ENCODE results near the gene SKOR1. TPM values are rescaled to one million over a fixed set of nuclear protein-coding genes. Genes with fewer than 3 reads are reported as not detected.

Gene SKOR1
- total and polyA plus RNA-seq, 4 experiments from 2014 or later, result 0.09 to 0.38 (median 0.30) TPM; not detected in 1

DNA sequence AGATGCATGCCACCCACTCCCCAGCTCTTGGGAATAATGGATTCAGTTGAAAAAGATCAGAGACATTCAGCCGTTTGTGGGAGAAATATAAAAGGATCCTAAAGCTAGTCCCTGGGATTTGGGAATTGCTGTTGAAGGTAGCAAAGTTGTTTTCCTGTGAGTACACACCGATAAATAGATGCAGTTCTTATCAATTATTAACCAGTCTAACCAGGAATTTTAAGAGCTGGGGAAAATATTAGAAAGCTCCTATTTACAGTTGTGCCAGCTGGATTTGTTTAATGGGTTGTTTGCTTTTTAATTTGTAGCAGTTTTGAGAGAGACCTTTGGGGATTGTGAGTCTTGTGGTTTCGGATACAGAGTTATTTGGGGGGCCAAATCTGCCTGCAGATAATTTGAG lies 44.2 kb upstream of the SKOR1 start:
- ChIA-PET CTCF (ENCODE audit: partially characterized antibody) (interaction anchor here (1.5 to 7.9 kb wide), 3 partner anchors 52 to 324 kb away, joined by 3 to 84 read pairs (median 7); partner anchors contain the start of gene RNU6-1), POLR2A (ENCODE audit: partially characterized antibody) (interaction anchor here (7.4 kb wide), 1 partner anchor 57 kb away, joined by 82 read pairs; the partner anchor contains the start of gene RNU6-1)
- Histone ChIP-seq H3K36me3 (ENCODE audit: insufficient read depth, low read length) (no peaks in the 10 kb centered on the region), H3K4me3 (ENCODE audit: low read length in 2 of 2) (no peak overlapping the region), H3K9me3 (ENCODE audit: control insufficient read depth in 1 of 2, low read length in 2 of 2) (no peaks in the 10 kb centered on the region), H3K27me3 (ENCODE audit: insufficient read depth, low read length) (no peaks in the 10 kb centered on the region), H3K27ac (ENCODE audit: low read depth, low read length) (no peak overlapping the region), H3K4me1 (ENCODE audit: insufficient read depth, low read length) (peaks cover 37% of the 10 kb centered on the region)
- intact Hi-C loops (cut with micrococcal nuclease), result no loop called here
- no peak overlapping the region for H3K4me3 Mint-ChIP-seq
- no peaks in the 10 kb centered on the region for H3K27me3 Mint-ChIP-seq
- peak overlapping the region in 1 of 7 donors; percentile 14 for H3K27ac Mint-ChIP-seq
- peaks cover 16 to 24% of the 10 kb centered on the region in 2 donors for H3K36me3 Mint-ChIP-seq
- peaks cover 21 to 31% (median 24%) of the 10 kb centered on the region in 4 donors for H3K4me1 Mint-ChIP-seq
- no peaks in the 10 kb centered on the region for H3K9me3 Mint-ChIP-seq
- DNase-seq, result no peak

DNA sequence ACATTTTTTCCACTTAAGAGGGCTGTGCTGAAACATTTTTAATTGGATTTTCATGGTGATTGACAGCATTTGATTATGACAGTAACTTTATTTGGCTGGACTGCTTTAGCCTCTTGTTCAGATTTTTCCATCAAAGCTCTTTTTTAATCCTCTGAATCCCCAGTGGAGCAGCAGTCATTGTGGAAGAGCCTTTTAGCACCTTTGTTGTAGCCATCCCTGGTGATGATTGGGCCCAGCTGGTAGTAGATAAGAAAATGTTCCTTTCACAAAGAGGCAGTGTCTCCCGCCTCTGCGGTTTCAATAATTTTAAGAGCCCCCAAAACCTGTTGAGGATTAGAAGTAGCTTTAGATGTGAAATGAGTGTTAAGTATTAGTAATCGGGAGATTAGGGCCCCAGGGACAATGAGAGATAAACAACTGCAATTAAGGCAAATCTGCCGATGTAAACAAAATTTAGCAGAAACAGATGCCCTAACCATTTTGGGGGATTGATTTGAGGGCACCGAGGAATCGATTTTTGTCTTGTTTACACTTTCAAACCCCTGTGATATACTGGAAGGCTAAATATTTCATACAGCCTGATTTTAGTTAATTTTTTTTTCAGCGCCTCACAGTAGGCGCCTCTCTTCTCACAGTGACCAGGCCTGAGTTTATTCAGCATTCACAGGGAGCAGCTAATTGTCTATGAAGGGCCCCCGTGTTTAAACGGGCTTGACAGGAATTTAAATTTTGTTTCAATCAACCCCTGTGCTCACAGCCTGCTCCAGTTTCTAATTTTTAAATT lies 43.2 kb upstream of the SKOR1 start:
- ChIA-PET POLR2A (ENCODE audit: partially characterized antibody) (interaction anchor here (0.9 to 7.4 kb wide), 2 partner anchors 56 to 240 kb away, joined by 3 to 82 read pairs; partner anchors contain the start of genes MAP2K5 and RNU6-1), CTCF (ENCODE audit: partially characterized antibody) (interaction anchor here (1.0 to 7.9 kb wide), 5 partner anchors 43 to 325 kb away, joined by 5 to 84 read pairs (median 7); partner anchors contain the start of genes RNU6-1 and SKOR1)
- Mint-ChIP-seq H3K36me3 (peaks cover 14 to 25% of the 10 kb centered on the region in 2 donors), H3K27ac (peak overlapping the region in 2 of 7 donors; percentile 41 to 60), H3K4me3 (no peak overlapping the region), H3K9me3 (no peaks in the 10 kb centered on the region), H3K4me1 (peaks cover 21 to 31% (median 24%) of the 10 kb centered on the region in 4 donors), H3K27me3 (no peaks in the 10 kb centered on the region)
- Histone ChIP-seq H3K4me1 (ENCODE audit: insufficient read depth, low read length) (peaks cover 38% of the 10 kb centered on the region), H3K27ac (ENCODE audit: low read depth, low read length) (no peak overlapping the region), H3K9me3 (ENCODE audit: control insufficient read depth in 1 of 2, low read length in 2 of 2) (no peaks in the 10 kb centered on the region), H3K36me3 (ENCODE audit: insufficient read depth, low read length) (no peaks in the 10 kb centered on the region), H3K4me3 (ENCODE audit: low read length in 2 of 2) (no peak overlapping the region), H3K27me3 (ENCODE audit: insufficient read depth, low read length) (no peaks in the 10 kb centered on the region)
- DNase-seq, result no peak
- intact Hi-C loops (cut with micrococcal nuclease), result no loop called here

DNA sequence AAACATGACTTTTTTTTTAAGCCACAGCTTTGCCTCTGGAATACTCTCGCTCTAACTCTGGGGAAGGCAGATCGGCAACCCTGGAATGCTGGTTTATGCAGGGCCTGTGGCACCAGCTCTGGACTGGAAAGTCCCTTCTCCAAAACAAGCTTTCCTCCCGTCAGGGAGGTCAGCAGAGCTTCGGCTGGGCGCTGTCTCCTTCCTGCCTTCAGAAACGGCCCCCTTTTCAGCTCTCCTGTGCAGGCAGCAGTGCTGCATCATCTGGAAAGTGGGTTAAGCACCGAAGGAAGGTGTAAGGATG lies 42.7 kb upstream of the SKOR1 start:
- Histone ChIP-seq H3K4me3 (ENCODE audit: low read length in 2 of 2) (no peak overlapping the region), H3K4me1 (ENCODE audit: insufficient read depth, low read length) (peaks cover 38% of the 10 kb centered on the region), H3K27ac (ENCODE audit: low read depth, low read length) (no peak overlapping the region), H3K36me3 (ENCODE audit: insufficient read depth, low read length) (no peaks in the 10 kb centered on the region), H3K27me3 (ENCODE audit: insufficient read depth, low read length) (no peaks in the 10 kb centered on the region), H3K9me3 (ENCODE audit: control insufficient read depth in 1 of 2, low read length in 2 of 2) (no peaks in the 10 kb centered on the region)
- intact Hi-C loops (cut with micrococcal nuclease), result no loop called here
- no peak for DNase-seq
- Mint-ChIP-seq H3K4me1 (peaks cover 21 to 31% (median 24%) of the 10 kb centered on the region in 4 donors), H3K27me3 (no peaks in the 10 kb centered on the region), H3K27ac (peak overlapping the region in 2 of 7 donors; percentile 47 to 60), H3K4me3 (no peak overlapping the region), H3K9me3 (no peaks in the 10 kb centered on the region), H3K36me3 (peaks cover 16 to 28% of the 10 kb centered on the region in 2 donors)
- ChIA-PET POLR2A (ENCODE audit: partially characterized antibody) (interaction anchor here (0.9 to 7.4 kb wide), 3 partner anchors 50 to 240 kb away, joined by 3 to 82 read pairs (median 16); partner anchors contain the start of genes MAP2K5 and RNU6-1), CTCF (ENCODE audit: partially characterized antibody) (interaction anchor here (0.7 to 7.9 kb wide), 7 partner anchors 20 to 1606 kb away, joined by 3 to 84 read pairs (median 6); partner anchors contain the start of genes RNU6-1 and SKOR1)

DNA sequence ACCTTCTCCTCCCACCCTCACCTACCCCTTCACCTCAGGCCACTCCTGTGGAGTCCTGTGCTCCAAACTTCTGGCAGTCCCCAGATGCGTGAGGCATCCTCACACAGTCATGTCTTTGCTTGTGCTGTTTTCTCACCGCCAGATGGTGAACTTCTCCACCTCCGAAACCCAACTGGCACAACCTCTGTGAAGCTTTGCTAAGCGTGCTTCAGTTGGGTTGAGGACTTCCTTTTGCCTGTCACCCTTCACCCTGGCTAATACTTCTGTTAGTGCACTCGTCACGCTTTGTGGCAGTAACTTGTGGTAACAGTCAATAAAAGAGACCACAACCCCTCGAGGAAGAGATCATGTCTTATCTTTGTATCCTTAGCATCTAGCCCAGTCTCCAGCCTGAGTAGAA lies 42.0 kb upstream of the SKOR1 start:
- Mint-ChIP-seq H3K27ac (peak overlapping the region in 6 of 7 donors; percentile 62 to 89 (median 88)), H3K4me1 (peaks cover 21 to 31% (median 24%) of the 10 kb centered on the region in 4 donors), H3K4me3 (peak overlapping the region in 7 of 8 donors; percentile 25 to 64 (median 48)), H3K9me3 (no peaks in the 10 kb centered on the region), H3K36me3 (peaks cover 15 to 28% of the 10 kb centered on the region in 2 donors), H3K27me3 (no peaks in the 10 kb centered on the region)
- no peak overlapping the region for H3K27ac ChIP-seq (ENCODE audit: low read depth, low read length)
- intact Hi-C loops (cut with micrococcal nuclease), result loop anchor here (1.0 kb wide), 1 partner anchor 53 kb away; no protein-coding TSS in a partner anchor
- no peaks in the 10 kb centered on the region for H3K27me3 ChIP-seq (ENCODE audit: insufficient read depth, low read length)
- H3K36me3 ChIP-seq (ENCODE audit: insufficient read depth, low read length), result no peaks in the 10 kb centered on the region
- H3K4me1 ChIP-seq (ENCODE audit: insufficient read depth, low read length), result peaks cover 38% of the 10 kb centered on the region
- H3K4me3 ChIP-seq (ENCODE audit: low read length in 2 of 2), result no peak overlapping the region
- CTCF ChIA-PET (ENCODE audit: partially characterized antibody), result interaction anchor here (0.7 to 7.9 kb wide), 7 partner anchors 21 to 1607 kb away, joined by 3 to 84 read pairs (median 6); partner anchors contain the start of genes RNU6-1 and SKOR1
- no peaks in the 10 kb centered on the region for H3K9me3 ChIP-seq (ENCODE audit: control insufficient read depth in 1 of 2, low read length in 2 of 2)
- DNase-seq, result peak; percentile 59 to 75 (median 66)
- POLR2A ChIA-PET (ENCODE audit: partially characterized antibody), result interaction anchor here (0.5 to 7.4 kb wide), 7 partner anchors 21 to 241 kb away, joined by 3 to 82 read pairs (median 3); partner anchors contain the start of genes MAP2K5 and RNU6-1

DNA sequence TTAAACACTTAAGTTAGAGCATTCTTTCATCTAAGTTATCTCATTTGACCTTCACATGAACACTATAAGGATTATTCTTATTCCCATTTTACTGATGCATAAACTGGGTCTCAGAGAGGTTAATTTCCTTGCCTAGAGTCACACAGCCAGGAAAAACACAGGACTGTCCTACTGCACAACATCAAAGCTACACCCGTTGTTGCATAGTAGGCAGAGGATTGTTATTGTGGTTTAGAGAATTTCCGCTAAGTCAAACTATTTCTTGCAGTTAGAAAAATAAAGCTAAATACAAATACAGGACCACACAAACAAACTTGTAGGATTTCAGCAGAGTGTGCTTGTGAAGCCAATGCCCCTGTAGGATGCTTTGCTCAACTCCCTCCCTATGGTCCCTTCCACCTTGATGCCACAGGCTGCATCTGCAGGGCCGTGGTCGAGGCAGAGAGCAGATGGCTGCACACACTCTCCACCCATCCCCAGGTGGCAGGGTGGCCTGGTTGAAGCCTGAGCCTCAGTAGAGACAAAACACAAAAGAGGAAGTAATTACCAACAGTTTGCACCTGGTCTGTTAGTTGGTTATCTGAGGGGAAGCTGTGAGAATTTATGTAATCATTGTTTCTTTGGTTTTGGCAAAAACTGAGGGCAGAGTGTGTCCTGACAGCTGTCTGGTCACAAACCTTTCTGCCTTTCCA lies 41.1 kb upstream of the SKOR1 start:
- Histone ChIP-seq H3K27ac (ENCODE audit: low read depth, low read length) (no peak overlapping the region), H3K9me3 (ENCODE audit: control insufficient read depth in 1 of 2, low read length in 2 of 2) (no peaks in the 10 kb centered on the region), H3K4me1 (ENCODE audit: insufficient read depth, low read length) (peaks cover 38% of the 10 kb centered on the region), H3K4me3 (ENCODE audit: low read length in 2 of 2) (no peak overlapping the region), H3K36me3 (ENCODE audit: insufficient read depth, low read length) (no peaks in the 10 kb centered on the region), H3K27me3 (ENCODE audit: insufficient read depth, low read length) (no peaks in the 10 kb centered on the region)
- peaks cover 21 to 31% (median 24%) of the 10 kb centered on the region in 4 donors for H3K4me1 Mint-ChIP-seq
- peak overlapping the region in 7 of 8 donors; percentile 26 to 74 (median 61) for H3K4me3 Mint-ChIP-seq
- intact Hi-C loops (cut with micrococcal nuclease), result no loop called here
- H3K27ac Mint-ChIP-seq, result peak overlapping the region; percentile 20 to 87 (median 82)
- peaks cover 17 to 28% of the 10 kb centered on the region in 2 donors for H3K36me3 Mint-ChIP-seq
- DNase-seq, result peak in 4 of 5 donors; percentile 8 to 33 (median 26)
- ChIA-PET CTCF (ENCODE audit: partially characterized antibody) (interaction anchor here (0.7 to 7.9 kb wide), 5 partner anchors 8 to 53 kb away, joined by 3 to 84 read pairs (median 4); partner anchors contain the start of gene RNU6-1), POLR2A (ENCODE audit: partially characterized antibody) (interaction anchor here (1.2 to 7.4 kb wide), 9 partner anchors 17 to 242 kb away, joined by 3 to 82 read pairs (median 4); partner anchors contain the start of genes MAP2K5, RNU6-1 and SKOR1)
- H3K27me3 Mint-ChIP-seq, result no peaks in the 10 kb centered on the region
- H3K9me3 Mint-ChIP-seq, result no peaks in the 10 kb centered on the region

DNA sequence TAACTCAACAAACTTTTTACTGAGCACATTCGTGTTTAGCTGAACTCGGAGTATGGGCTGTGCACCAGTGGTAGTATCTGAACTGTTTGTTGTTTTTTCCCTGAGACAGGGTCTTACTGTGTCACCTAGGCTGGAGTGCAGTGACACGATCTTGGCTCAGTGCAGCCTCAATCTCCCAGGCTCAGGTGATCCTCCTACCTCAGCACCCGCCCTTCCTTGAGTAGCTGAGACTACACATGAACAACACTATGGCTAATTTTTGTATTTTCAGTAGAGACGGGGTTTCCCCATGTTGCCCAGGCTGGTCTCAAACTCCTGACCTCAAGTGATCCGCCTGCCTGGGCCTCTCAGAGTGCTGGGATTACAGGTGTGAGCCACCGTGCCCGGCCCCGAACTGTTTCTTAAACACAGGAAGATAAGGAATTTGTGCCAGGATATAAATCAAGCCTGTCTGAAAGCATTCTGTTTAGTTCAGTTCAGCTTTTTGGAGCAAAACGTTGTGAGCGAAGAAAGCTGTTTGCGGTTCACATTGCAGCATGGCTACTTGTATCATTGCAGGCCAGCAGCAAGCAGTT lies 40.4 kb upstream of the SKOR1 start:
- peaks cover 21 to 31% (median 24%) of the 10 kb centered on the region in 4 donors for H3K4me1 Mint-ChIP-seq
- no peaks in the 10 kb centered on the region for H3K9me3 Mint-ChIP-seq
- peak overlapping the region in 4 of 8 donors; percentile 25 to 74 (median 56) for H3K4me3 Mint-ChIP-seq
- peaks cover 19 to 31% of the 10 kb centered on the region in 2 donors for H3K36me3 Mint-ChIP-seq
- peaks cover 38% of the 10 kb centered on the region for H3K4me1 ChIP-seq (ENCODE audit: insufficient read depth, low read length)
- H3K27me3 Mint-ChIP-seq, result no peaks in the 10 kb centered on the region
- no peak for DNase-seq
- intact Hi-C loops (cut with micrococcal nuclease), result no loop called here
- peak overlapping the region in 6 of 7 donors; percentile 73 to 87 (median 82) for H3K27ac Mint-ChIP-seq
- H3K36me3 ChIP-seq (ENCODE audit: insufficient read depth, low read length), result no peaks in the 10 kb centered on the region
- ChIA-PET POLR2A (ENCODE audit: partially characterized antibody) (interaction anchor here (1.3 to 7.4 kb wide), 7 partner anchors 16 to 243 kb away, joined by 3 to 82 read pairs (median 5); partner anchors contain the start of genes MAP2K5, RNU6-1 and SKOR1), CTCF (ENCODE audit: partially characterized antibody) (interaction anchor here (0.7 to 7.9 kb wide), 5 partner anchors 8 to 52 kb away, joined by 3 to 84 read pairs (median 3); partner anchors contain the start of gene RNU6-1)
- no peak overlapping the region for H3K27ac ChIP-seq (ENCODE audit: low read depth, low read length)
- no peaks in the 10 kb centered on the region for H3K9me3 ChIP-seq (ENCODE audit: control insufficient read depth in 1 of 2, low read length in 2 of 2)
- no peaks in the 10 kb centered on the region for H3K27me3 ChIP-seq (ENCODE audit: insufficient read depth, low read length)
- H3K4me3 ChIP-seq (ENCODE audit: low read length in 2 of 2), result no peak overlapping the region

Measured in CD4-positive, alpha-beta memory T cell (primary cell).